A549 (cell line): Measurements from ENCODE around the gene DAB1. TPM values are rescaled to one million over a fixed set of nuclear protein-coding genes. Genes with fewer than 3 reads are reported as not detected.

ENCODE experiments used
- ATAC-seq, 2 experiments: fragments of 200-7000 bp in 1 of 2; fragments of >200 bp in 1 of 2; cut with Nextera tagmentation in 1 of 2; cut with Tn5 transposase in 1 of 2; 3 replicates each; pipeline versions ENCODE4 v1.8.0 to v1.9.1; 2018 to 2020; ENCODE audit warnings: mild to moderate bottlenecking in 1 of 2, moderate library complexity in 1 of 2
- CTCF ChIA-PET: fragments of 300-600 bp; sonication (Branson Sonifier 250); formaldehyde crosslinking; extraction: SDS; loops from one replicate; lab custom pipeline; 2021; ENCODE audit warnings: antibody characterized with exemption, inconsistent platforms; lab: Yijun Ruan, JAX
- POLR2A ChIA-PET: fragments of 350-600 bp; formaldehyde crosslinking; extraction: SDS; loops from one replicate; lab custom pipeline; 2021; ENCODE audit warnings: antibody characterized with exemption, inconsistent platforms; lab: Yijun Ruan, JAX
- DNase-seq, 2 experiments: peaks; one replicate each; pipeline versions ENCODE4 v3.0.0 to v3.0.0-alpha.2; 2011 to 2016; ENCODE audit warnings: low read depth in 1 of 2, low spot score in 1 of 2
- FAIRE-seq: peaks from 2 replicates; lab custom pipeline; 2011; peaks lifted over from hg19 to GRCh38; lab: Jason Lieb, UNC
- H3K27ac ChIP-seq, 2 experiments: fragments of >200 bp; sonication (Bioruptor Twin); formaldehyde crosslinking; 3 replicates each; pipeline ENCODE4 v1.5.1; 2016 to 2017
- H3K4me1 ChIP-seq: fragments of >200 bp; sonication (Bioruptor Twin); formaldehyde crosslinking; 3 replicates; pipeline ENCODE4 v1.6.1; 2016
- H3K4me2 ChIP-seq: fragments of >200 bp; sonication (Bioruptor Twin); formaldehyde crosslinking; 3 replicates; pipeline ENCODE4 v1.6.1; 2016
- H3K4me3 ChIP-seq: fragments of >200 bp; sonication (Bioruptor Twin); formaldehyde crosslinking; 3 replicates; pipeline ENCODE4 v1.5.1; 2016
- H3K9me3 ChIP-seq: fragments of >200 bp; sonication (Bioruptor Twin); formaldehyde crosslinking; 3 replicates; pipeline ENCODE4 v1.6.1; 2016
- BHLHE40 ChIP-seq: IDR thresholded peaks from 2 replicates; pipeline ENCODE4 v1.6.1; 2012; ENCODE audit warnings: low read depth, low read length, inconsistent platforms
- CTCF ChIP-seq: fragments of >200 bp; sonication (Bioruptor Twin); formaldehyde crosslinking; IDR thresholded peaks from 3 replicates; pipeline ENCODE4 v1.5.1; 2016
- E2F6 ChIP-seq: IDR thresholded peaks from 2 replicates; pipeline ENCODE4 v1.6.1; 2012; ENCODE audit warnings: low read depth, borderline replicate concordance
- ELK1 ChIP-seq: fragments of 150-350 bp; IDR thresholded peaks from 2 replicates; pipeline ENCODE4 v1.6.1; 2014; ENCODE audit warnings: low read depth, mild to moderate bottlenecking, low read length
- FOSL2 ChIP-seq, 2 experiments: fragments of 450-650 bp in 1 of 2; fragments of >200 bp in 1 of 2; sonication (Bioruptor Twin) in 1 of 2; formaldehyde crosslinking; IDR thresholded peaks; 2 replicates each; pipeline versions ENCODE4 v1.5.0 to v1.6.1; 2016 to 2020; ENCODE audit warnings: mild to moderate bottlenecking in 1 of 2, moderate library complexity in 1 of 2
- GATA3 ChIP-seq: IDR thresholded peaks from 2 replicates; pipeline ENCODE4 v1.6.1; 2012; ENCODE audit warnings: borderline replicate concordance
- HOXA7 ChIP-seq: fragments of 250-450 bp; sonication (Bioruptor Pico); IDR thresholded peaks from 2 replicates; pipeline ENCODE4 v1.5.0; 2020; ENCODE audit warnings: mild to moderate bottlenecking, moderate library complexity
- HOXB5 ChIP-seq: fragments of 250-450 bp; sonication (Bioruptor Pico); IDR thresholded peaks from 2 replicates; pipeline ENCODE4 v1.5.0; 2020; ENCODE audit warnings: mild to moderate bottlenecking, moderate library complexity
- JUN ChIP-seq, 2 experiments: fragments of >200 bp; sonication (Bioruptor Twin); formaldehyde crosslinking; IDR thresholded peaks; 2 replicates in 1 of 2; 3 replicates in 1 of 2; pipeline ENCODE4 v1.6.1; 2016 to 2017
- KDM1A ChIP-seq: fragments of 200-600 bp; sonication (generic); IDR thresholded peaks from 2 replicates; pipeline ENCODE4 v1.6.1; 2016; ENCODE audit warnings: low read depth, mild to moderate bottlenecking
- KDM5A ChIP-seq: fragments of 200-600 bp; sonication (generic); IDR thresholded peaks from 2 replicates; pipeline ENCODE4 v1.6.1; 2016; ENCODE audit warnings: antibody characterized with exemption, mild to moderate bottlenecking
- MYC ChIP-seq: IDR thresholded peaks from 2 replicates; pipeline ENCODE4 v1.6.1; 2012; ENCODE audit warnings: mild to moderate bottlenecking, inconsistent platforms, low read length, improper control_type of control experiment, borderline replicate concordance
- NPAS2 ChIP-seq: fragments of 250-450 bp; sonication (Bioruptor Pico); IDR thresholded peaks from 2 replicates; pipeline ENCODE4 v1.8.0; 2022; ENCODE audit warnings: mild to moderate bottlenecking, moderate library complexity, borderline replicate concordance
- NR3C1 ChIP-seq: fragments of >200 bp; sonication (Bioruptor Twin); formaldehyde crosslinking; IDR thresholded peaks from 3 replicates; pipeline ENCODE4 v1.6.1; 2017
- RARB ChIP-seq: fragments of 250-450 bp; sonication (Bioruptor Pico); IDR thresholded peaks from 2 replicates; pipeline ENCODE4 v1.8.0; 2021; ENCODE audit warnings: mild to moderate bottlenecking, moderate library complexity
- REST ChIP-seq: fragments of 200-600 bp; sonication (generic); IDR thresholded peaks from 2 replicates; pipeline ENCODE4 v1.6.1; 2016; ENCODE audit warnings: antibody characterized with exemption, mild to moderate bottlenecking, moderate library complexity
- SREBF2 ChIP-seq: fragments of 450-650 bp; IDR thresholded peaks from 2 replicates; pipeline ENCODE4 v1.6.1; 2014; ENCODE audit warnings: mild to moderate bottlenecking, moderate library complexity
- TFCP2L1 ChIP-seq: fragments of 250-450 bp; sonication (Bioruptor Pico); IDR thresholded peaks from 2 replicates; pipeline ENCODE4 v1.5.0; 2021; ENCODE audit warnings: mild to moderate bottlenecking
- TP53 ChIP-seq: fragments of 250-450 bp; sonication (Bioruptor Pico); IDR thresholded peaks from 2 replicates; pipeline ENCODE4 v1.5.0; 2021; ENCODE audit warnings: mild to moderate bottlenecking, moderate library complexity
- USF2 ChIP-seq: fragments of 450-650 bp; IDR thresholded peaks from 2 replicates; pipeline ENCODE4 v1.6.1; 2014; ENCODE audit warnings: antibody characterized with exemption
- ZC3H11A ChIP-seq: fragments of 450-650 bp; IDR thresholded peaks from 2 replicates; pipeline ENCODE4 v1.6.1; 2014; ENCODE audit warnings: antibody characterized with exemption, mild to moderate bottlenecking
- ZSCAN20 ChIP-seq: fragments of 250-450 bp; sonication (Bioruptor Pico); IDR thresholded peaks from 2 replicates; pipeline ENCODE4 v1.8.0; 2022; ENCODE audit warnings: mild to moderate bottlenecking, moderate library complexity
- WGBS: methylation state at CpG from one replicate; pipeline ENCODE4 v1.1.6; 2017; ENCODE audit errors: missing lambda C conversion rate; 5-methylcytosine and 5-hydroxymethylcytosine counted together
- polyA plus RNA-seq, 4 experiments: library from polyadenylated mRNA; depleted of rRNA in 3 of 4; stranded (reverse); fragments of >200 nt; fragmentation: RNase III in 1 of 4; extraction: RNeasy Plus Mini Kit Qiagen cat#74134 plus additional on column Dnase treatment in 1 of 4; gene quantifications; 2 replicates in 3 of 4; 3 replicates in 1 of 4; pipeline ENCODE4 v1.2.3, GENCODE V29; 2011 to 2017

Gene DAB1
- polyA plus RNA-seq, 2 of the 4 experiments (the other 2 are of a cell fraction), result not detected

- no peak overlapping the region for H3K4me3 ChIP-seq
- TF ChIP-seq KDM5A, result no peak
- no peak for TF ChIP-seq JUN (IDR thresholded peaks at IDR 0.05)
- no peak for TF ChIP-seq HOXB5 (CRISPR knock-in tag)
- no peak for TF ChIP-seq MYC
- TF ChIP-seq CTCF, result no peak
- no peak for TF ChIP-seq NR3C1
- no peak for TF ChIP-seq SREBF2
- TF ChIP-seq ELK1, result no peak
- no peak for TF ChIP-seq E2F6
- no peak for TF ChIP-seq NPAS2 (CRISPR knock-in tag)
- TF ChIP-seq HOXA7 (CRISPR knock-in tag), result no peak
- TF ChIP-seq TFCP2L1 (CRISPR knock-in tag), result no peak
- TF ChIP-seq REST, result no peak
- no peak for TF ChIP-seq FOSL2 (IDR thresholded peaks at IDR 0.05)
- no peak for TF ChIP-seq FOSL2 (CRISPR knock-in tag; IDR thresholded peaks at IDR 0.05)
- TF ChIP-seq TP53 (CRISPR knock-in tag), result no peak
- TF ChIP-seq BHLHE40, result no peak
- TF ChIP-seq RARB (CRISPR knock-in tag), result no peak
- TF ChIP-seq ZSCAN20, result no peak
- TF ChIP-seq GATA3, result no peak
- ChIA-PET POLR2A (no interaction called here), CTCF (no interaction called here)
- ATAC-seq (no peak), FAIRE-seq (no peak), DNase-seq (no peak)
- no peaks in the 10 kb centered on the region for H3K9me3 ChIP-seq
- no peak overlapping the region for H3K4me2 ChIP-seq
- no peak overlapping the region for H3K27ac ChIP-seq
- 5% methylated on average over 8 of the region's 8 CpGs for WGBS
- H3K4me1 ChIP-seq, result no peaks in the 10 kb centered on the region
These were observed 265.8 kb downstream of the DAB1 start for GRCh38 chr1:57157818-57158603.

- Histone ChIP-seq H3K4me1 (no peaks in the 10 kb centered on the region), H3K4me2 (no peak overlapping the region), H3K27ac (no peak overlapping the region), H3K4me3 (no peak overlapping the region)
- DNase-seq (no peak), FAIRE-seq (no peak), ATAC-seq (no peak)
- POLR2A ChIA-PET, result no interaction called here
- 5% methylated on average over 3 of the region's 3 CpGs for whole genome bisulfite sequencing
- TF ChIP-seq MYC (no peak), GATA3 (no peak), ZC3H11A (no peak), KDM1A (no peak), NR3C1 (no peak), USF2 (no peak), ZSCAN20 (no peak), TP53 (CRISPR knock-in tag) (no peak)
- TF ChIP-seq, all 56 proteins: peak for 0
- CTCF ChIA-PET, result no interaction called here
- no peaks in the 10 kb centered on the region for H3K9me3 ChIP-seq
These were observed 267.0 kb downstream of the DAB1 start for GRCh38 chr1:57156907-57157306.
